Putamen (tissue), 1 donor: ENCODE data around the gene ABI1.

ENCODE experiments used
- DNase-seq: peaks from one replicate; pipeline ENCODE4 v3.0.0-alpha.2; 2016; ENCODE audit warnings: low spot score

Gene ABI1

DNA sequence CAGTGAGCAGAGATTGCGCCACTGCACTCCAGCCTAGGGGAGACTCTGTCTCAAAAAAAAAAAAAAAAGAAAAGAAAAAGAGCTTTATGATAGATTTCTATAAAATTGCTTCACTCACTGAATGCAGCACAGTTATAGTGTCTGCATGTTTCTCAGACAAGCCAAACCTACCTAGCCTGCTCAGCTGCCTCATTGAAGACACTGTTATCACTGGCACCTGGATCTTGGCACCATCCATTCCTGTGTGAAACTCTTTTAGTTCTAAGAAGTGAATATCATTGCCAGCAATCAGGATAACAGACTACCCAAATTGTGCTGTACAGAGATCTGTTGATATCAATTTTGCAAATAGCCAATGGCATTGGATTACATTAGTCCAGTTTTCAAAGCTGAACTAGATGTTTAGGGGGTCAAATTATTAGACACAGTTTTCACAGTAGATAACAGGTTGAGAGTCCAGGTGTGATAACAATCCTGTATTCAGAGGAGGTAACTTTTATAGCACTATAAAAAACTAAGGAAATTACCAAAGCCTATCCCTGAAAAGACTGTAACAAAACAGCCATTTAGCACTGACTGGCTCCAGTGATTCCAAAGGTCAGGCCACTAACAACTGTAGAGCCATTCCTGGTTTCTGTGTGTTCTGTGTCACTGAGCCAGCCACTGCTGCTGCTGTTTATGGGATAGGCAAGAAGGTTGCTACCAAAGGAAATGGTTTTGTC lies 146.2 kb downstream of the ABI1 start:
- DNase-seq: no peak

DNA sequence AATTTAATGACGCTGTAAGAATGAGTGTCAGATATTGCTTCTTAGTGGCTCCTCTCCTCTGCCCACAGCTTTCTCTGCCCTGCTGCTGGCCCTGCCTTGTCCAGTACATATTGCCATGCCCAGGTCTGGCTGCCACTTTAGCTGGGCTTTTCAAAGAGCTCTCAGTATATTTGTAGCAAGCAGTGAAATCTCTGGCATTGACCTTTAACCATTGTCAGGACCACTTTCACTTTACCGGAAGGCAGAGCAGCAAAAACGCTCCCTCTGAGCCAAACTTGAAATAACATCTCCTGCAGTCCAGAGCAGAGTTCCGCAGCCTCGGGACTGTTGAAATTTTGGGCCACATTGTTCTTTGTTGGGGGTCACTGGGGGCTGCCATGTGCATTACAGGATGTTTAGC lies 149.4 kb downstream of the ABI1 start:
- DNase-seq: no peak

DNA sequence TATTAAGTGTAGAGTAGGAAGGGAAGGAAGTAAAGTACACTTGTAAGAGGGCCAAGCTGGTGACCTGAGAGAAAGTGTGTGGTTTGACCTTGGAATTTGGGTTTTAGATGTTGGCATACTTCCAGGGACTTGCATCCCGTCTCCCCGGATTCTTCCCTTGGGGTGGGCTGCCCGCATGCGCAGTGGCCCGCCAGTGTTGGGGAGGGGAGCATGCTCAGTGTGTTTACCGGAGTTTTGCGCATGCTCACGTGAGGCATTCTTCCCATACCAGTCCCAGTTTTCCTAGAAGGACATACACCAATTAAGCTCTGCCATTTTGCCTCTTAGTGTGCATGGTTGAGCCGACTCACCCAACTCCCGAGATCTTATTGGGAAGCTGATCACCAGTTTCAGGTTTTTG lies 153.8 kb downstream of the ABI1 start:
- DNase-seq: no peak

DNA sequence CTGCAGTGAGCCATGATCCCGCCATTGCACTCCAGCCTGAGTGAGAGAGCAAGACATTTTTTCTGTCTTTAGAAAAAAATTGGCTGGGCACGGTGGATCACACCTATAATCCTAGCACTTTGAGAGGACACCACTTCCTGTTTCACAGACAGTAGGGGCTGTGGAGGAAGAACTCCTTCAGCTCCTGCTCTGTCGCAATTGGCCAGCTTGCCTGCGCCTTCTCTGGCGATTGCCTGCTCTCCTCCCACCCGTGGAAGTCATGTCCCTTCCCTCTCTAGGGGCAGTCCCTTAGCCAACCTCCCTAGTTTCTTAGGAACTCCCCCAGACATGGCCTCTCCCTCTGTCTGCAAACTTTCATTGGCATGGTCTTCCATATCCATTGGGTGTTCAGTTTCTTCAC lies 154.6 kb downstream of the ABI1 start:
- DNase-seq: no peak

DNA sequence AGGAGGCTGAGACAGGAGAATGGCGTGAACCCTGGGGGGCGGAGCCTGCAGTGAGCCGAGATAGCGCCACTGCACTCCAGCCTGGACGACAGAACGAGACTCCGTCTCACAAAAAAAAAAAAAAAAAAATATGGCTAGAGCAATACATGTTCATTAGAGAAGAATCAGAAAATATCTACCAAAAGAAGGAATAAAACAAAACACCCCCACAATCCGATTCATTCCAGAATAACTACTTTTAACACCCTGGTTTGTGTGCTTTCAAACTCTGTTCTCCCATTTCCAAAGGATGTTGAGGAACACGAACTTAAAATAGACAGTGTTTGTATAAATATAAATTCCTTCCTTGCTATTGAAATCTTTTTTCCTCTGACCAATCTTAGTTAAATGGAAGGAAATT lies 156.8 kb downstream of the ABI1 start:
- DNase-seq: no peak

DNA sequence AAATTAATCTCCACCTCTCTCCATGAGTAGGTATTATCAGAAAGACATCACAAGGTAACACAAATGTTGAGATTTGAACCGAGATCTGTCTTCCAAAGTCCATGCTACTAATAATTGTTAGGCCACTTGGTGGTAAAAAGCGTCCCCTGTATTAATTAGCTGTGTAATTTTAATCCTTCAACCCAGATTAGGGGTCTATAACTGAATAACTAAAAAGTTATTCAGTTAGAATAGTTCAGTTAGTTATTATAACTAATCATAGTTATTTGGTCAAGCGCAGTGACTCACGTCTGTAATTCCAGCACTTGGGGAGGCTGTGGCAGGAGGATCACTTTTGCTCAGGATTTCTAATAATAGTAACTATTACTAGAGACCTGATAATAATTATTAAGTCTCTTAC lies 157.7 kb downstream of the ABI1 start:
- DNase-seq: no peak

DNA sequence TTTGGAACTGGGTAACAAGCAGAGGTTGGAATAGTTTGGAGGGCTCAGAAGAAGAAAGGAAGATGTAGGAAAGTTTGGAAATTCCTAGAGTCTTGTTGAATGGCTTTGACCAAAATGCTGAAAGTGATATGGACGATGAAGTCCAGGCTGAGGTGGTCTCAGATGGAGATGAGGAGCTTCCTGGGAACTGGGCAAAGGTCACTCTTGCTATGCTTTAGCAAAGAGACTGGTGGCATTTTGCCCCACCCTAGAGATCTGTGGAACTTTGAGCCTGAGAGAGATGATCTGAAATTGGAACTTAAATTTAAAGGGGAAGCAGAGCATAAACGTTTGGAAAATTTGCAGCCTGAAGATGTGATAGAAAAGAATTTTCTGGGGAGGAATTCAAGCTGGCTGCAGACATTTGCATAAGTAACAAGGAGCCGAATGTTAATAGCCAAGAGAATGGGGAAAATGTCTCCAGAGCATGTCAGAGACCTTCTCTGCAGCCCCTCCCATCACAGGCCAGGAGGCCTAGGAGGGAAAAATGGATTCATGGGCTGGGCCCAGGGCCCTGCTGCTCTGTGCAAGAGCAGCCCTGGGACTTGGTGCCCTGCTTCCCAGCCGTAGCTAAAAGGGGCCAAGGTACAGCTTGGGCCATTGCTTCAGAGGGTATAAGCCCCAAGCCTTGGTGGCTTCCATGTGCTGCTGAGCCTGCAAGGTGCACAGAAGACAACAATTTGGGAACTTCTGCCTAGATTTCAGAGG lies 159.7 kb downstream of the ABI1 start:
- DNase-seq: no peak

DNA sequence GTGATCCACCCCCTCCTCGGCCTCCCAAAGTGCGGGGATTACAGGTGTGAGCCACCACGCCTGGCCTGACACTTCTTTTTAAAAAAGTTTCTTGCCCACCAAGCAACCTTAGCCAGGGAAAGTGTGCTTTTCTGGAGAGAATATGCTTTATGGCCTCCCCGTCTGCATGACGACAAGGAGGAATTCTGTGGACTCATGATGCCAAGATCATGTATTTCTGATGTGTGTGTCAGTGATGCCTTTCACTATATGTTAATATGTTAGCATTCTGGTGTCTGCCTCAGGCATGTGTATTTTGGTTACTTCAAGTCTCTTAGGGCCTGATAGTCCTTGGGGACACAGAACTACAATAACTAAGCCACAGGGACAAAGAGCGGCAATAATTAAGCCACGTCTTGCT lies 161.1 kb downstream of the ABI1 start:
- no peak for DNase-seq

DNA sequence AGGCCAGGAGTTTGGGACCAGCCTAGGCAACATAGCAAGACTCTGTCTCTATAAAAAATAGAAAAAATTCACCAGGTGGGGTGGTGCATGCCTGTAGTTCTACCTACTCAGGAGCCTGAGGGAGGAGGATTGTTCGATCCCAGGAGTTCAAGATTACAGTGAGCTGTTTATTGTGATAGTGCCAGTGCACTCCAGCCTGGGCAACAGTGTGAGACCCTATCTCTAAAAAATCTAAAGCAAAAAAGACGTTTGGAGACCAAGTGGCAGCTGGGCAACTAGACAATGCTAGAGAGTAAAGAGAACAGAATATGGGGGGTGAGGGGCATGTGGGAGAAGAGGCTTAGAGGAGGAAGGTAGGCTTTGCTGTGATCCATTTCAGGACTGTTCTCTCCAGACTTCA lies 161.8 kb downstream of the ABI1 start:
- DNase-seq: no peak

DNA sequence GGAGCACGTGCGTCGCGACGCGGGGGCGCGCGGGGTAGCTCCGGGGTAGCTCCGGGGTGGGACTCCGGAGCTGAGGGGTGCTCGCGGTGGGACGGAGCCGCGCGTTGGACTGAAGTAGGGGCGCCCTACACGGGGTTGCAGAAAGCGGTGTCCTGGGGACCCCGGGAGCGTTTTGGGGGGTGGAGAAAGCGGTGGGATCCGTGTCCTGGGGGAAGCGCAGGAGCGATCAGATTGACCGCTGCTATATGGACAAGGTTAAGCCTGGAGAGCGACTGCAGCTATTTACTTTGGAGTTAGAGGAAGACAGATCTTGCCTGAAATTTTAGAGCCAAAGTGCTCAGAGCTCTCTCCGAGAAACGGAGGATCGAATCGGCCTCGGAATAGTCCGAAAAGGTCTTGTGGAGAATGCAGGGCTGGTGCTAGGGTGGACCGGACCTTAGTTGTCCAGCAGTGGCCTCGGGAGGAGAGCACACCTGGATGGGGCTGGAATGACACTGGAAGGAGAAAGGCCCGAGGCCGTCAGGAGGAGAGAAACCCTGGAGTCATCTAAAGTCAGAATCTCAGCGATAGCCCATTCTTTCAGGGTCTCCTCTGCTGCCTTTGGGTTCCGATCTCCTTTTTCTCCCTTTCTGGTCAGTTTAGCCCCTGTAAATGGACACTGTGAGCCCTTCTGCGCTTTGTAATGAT lies 162.7 kb downstream of the ABI1 start:
- no peak for DNase-seq

DNA sequence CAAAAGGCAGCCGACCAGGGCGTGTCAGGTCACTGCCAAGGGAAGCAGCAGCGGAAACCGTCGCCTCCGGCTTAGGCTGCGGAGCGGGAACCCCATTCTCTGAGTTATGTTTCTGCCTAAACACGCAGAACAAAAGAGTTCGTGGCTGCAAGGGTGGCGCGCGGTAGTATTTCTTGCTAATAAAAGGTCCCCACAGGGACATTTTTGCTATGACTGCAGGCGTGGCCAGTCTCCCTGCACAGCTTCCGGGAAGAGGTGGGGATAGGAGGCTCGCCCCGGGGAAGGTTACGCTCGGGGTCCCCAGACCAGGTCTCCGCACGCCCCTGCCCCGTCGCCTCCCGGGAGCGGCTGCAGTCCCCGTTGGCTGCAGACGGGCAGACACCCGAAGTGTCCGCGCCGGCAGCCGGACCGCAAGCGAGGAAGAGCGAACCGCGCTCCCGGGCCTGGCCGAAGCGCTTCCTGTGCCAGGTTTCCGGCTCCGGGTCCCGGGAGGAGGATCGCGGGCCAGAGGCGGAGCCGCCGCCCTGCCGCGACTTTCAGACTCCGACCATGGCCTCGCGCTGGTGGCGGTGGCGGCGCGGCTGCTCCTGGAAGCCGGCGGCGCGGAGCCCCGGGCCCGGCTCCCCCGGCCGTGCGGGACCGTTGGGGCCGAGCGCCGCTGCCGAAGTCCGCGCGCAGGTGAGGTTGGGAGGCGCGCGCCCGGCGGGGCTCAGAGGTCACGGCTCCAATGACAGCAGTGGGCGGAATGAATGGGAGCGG lies 163.4 kb downstream of the ABI1 start, which contains the start of gene PDSS1:
Gene PDSS1, plus strand, starts transcription at position 539 of the 759 bp plus-strand sequence. Its CDS starts 11 bp downstream, at position 550.
- peak; percentile 79 for DNase-seq

DNA sequence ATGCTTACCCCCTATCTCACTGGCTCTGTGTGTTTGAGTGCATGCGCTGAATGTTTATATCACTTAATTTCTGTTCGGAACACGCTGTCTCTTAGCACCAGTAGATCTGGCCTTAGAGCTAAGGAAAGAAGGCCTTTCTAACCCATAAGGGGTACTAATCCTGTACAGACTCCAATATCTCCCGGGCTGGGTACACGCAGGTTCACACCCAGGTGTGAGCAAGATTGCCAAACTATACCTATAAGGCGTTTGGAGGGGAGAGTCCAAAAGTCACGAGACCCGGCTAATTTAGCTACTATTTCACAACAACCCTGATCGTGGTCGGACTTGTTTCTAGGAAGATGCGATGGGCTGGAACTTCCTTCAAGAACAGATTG lies 164.0 kb downstream of the ABI1 start:
- DNase-seq: no peak
